Neural progenitor cell (in vitro differentiated cells): ENCODE data around the gene CAST. TPM values are rescaled to one million over a fixed set of nuclear protein-coding genes. Genes with fewer than 3 reads are reported as not detected.

ENCODE experiments used
- DNase-seq: peaks from one replicate; pipeline ENCODE4 v3.0.0-alpha.2; 2016; ENCODE audit warnings: low spot score
- H2AFZ ChIP-seq: fragments of 200-600 bp; sonication (generic); replicated peaks from 2 replicates; pipeline ENCODE4 v1.6.1; 2016; ENCODE audit warnings: antibody characterized with exemption
- H3F3A ChIP-seq: fragments of 200-600 bp; sonication (generic); 2 replicates; pipeline ENCODE4 v1.6.1; 2016; ENCODE audit warnings: antibody characterized with exemption, low read depth
- H3K27ac ChIP-seq: fragments of 200-600 bp; sonication (generic); 2 replicates; pipeline ENCODE4 v1.5.1; 2016; ENCODE audit warnings: mild to moderate bottlenecking
- H3K27me3 ChIP-seq: fragments of 200-600 bp; sonication (generic); 2 replicates; pipeline ENCODE4 v1.6.1; 2016; ENCODE audit warnings: mild to moderate bottlenecking, moderate library complexity
- H3K36me3 ChIP-seq: fragments of 200-600 bp; sonication (generic); 2 replicates; pipeline ENCODE4 v1.5.1; 2016
- H3K4me1 ChIP-seq: fragments of 200-600 bp; sonication (generic); 2 replicates; pipeline ENCODE4 v1.6.1; 2016; ENCODE audit warnings: mixed run types
- H3K4me2 ChIP-seq: fragments of 200-600 bp; sonication (generic); 2 replicates; pipeline ENCODE4 v1.6.1; 2016
- H3K4me3 ChIP-seq: fragments of 200-600 bp; sonication (generic); 2 replicates; pipeline ENCODE4 v1.5.1; 2016
- H3K79me2 ChIP-seq: fragments of 200-600 bp; sonication (generic); 2 replicates; pipeline ENCODE4 v1.6.1; 2016; ENCODE audit warnings: low read depth
- H3K9ac ChIP-seq: fragments of 200-600 bp; sonication (generic); 2 replicates; pipeline ENCODE4 v1.6.1; 2016
- H3K9me3 ChIP-seq: fragments of 200-600 bp; sonication (generic); 2 replicates; pipeline ENCODE4 v1.5.1; 2016; ENCODE audit warnings: low read depth
- H4K20me1 ChIP-seq: fragments of 200-600 bp; sonication (generic); 2 replicates; pipeline ENCODE4 v1.6.1; 2016; ENCODE audit warnings: low read depth
- H3K27ac Mint-ChIP-seq: 3 replicates; pipeline ENCODE4 v1.8.0; 2021; ENCODE audit warnings: mixed read lengths
- H3K27me3 Mint-ChIP-seq: 2 replicates; pipeline ENCODE4 v1.8.0; 2022; ENCODE audit warnings: low read depth, mild to moderate bottlenecking, inconsistent platforms, moderate library complexity, mixed read lengths; ENCODE audit not compliant: insufficient read depth
- H3K36me3 Mint-ChIP-seq: 3 replicates; pipeline ENCODE4 v1.8.0; 2021; ENCODE audit warnings: mixed read lengths
- H3K4me1 Mint-ChIP-seq: 3 replicates; pipeline ENCODE4 v1.8.0; 2021; ENCODE audit warnings: mixed read lengths
- H3K4me3 Mint-ChIP-seq: 3 replicates; pipeline ENCODE4 v1.8.0; 2021; ENCODE audit warnings: mild to moderate bottlenecking, moderate library complexity, mixed read lengths
- H3K9me3 Mint-ChIP-seq: 3 replicates; pipeline ENCODE4 v1.8.0; 2020; ENCODE audit warnings: mixed read lengths
- CTCF ChIP-seq: fragments of 200-600 bp; sonication (generic); IDR thresholded peaks from 2 replicates; pipeline ENCODE4 v1.5.1; 2017; ENCODE audit warnings: antibody characterized with exemption, mild to moderate bottlenecking
- EZH2 ChIP-seq: fragments of 200-600 bp; sonication (generic); IDR thresholded peaks from 2 replicates; pipeline ENCODE4 v1.6.1; 2017; ENCODE audit warnings: antibody characterized with exemption, mild to moderate bottlenecking, moderate library complexity
- EZH2phosphoT487 ChIP-seq: fragments of 200-600 bp; sonication (generic); IDR thresholded peaks from 2 replicates; pipeline ENCODE4 v1.6.1; 2017; ENCODE audit warnings: antibody characterized with exemption
- total RNA-seq: library from RNA; depleted of rRNA; stranded (reverse); fragments of >200 nt; gene quantifications from 2 replicates; pipeline ENCODE4 v1.2.3, GENCODE V29; 2015; ENCODE audit warnings: low replicate concordance

Gene CAST
- total RNA-seq, 1 donor from 2014 or later: 64.6 TPM

GRCh38 chr5:96652769-96653454 lies 9.3 kb upstream of the CAST start:
- H3K4me2 ChIP-seq: no peak overlapping the region
- H3K9me3 ChIP-seq: no peaks in the 10 kb centered on the region
- H3K4me3 Mint-ChIP-seq: no peak overlapping the region
- H3K4me3 ChIP-seq: no peak overlapping the region
- no peak overlapping the region for H2AFZ ChIP-seq
- no peaks in the 10 kb centered on the region for H4K20me1 ChIP-seq
- no peak overlapping the region for H3K27ac ChIP-seq
- no peak overlapping the region for H3K27ac Mint-ChIP-seq
- H3K36me3 ChIP-seq: no peaks in the 10 kb centered on the region
- H3K9me3 Mint-ChIP-seq: no peaks in the 10 kb centered on the region
- no peak for TF ChIP-seq EZH2phosphoT487
- peaks cover 2% of the 10 kb centered on the region for H3K27me3 Mint-ChIP-seq
- no peaks in the 10 kb centered on the region for H3K27me3 ChIP-seq
- H3F3A ChIP-seq: no peaks in the 10 kb centered on the region
- no peak overlapping the region for H3K9ac ChIP-seq
- no peaks in the 10 kb centered on the region for H3K79me2 ChIP-seq
- H3K4me1 Mint-ChIP-seq: no peaks in the 10 kb centered on the region
- no peak for DNase-seq
- no peaks in the 10 kb centered on the region for H3K36me3 Mint-ChIP-seq
- H3K4me1 ChIP-seq: no peaks in the 10 kb centered on the region

- H3K4me1 Mint-ChIP-seq: no peaks in the 10 kb centered on the region
- no peaks in the 10 kb centered on the region for H3K9me3 Mint-ChIP-seq
- H4K20me1 ChIP-seq: no peaks in the 10 kb centered on the region
- H3K27ac ChIP-seq: no peak overlapping the region
- H3K4me1 ChIP-seq: no peaks in the 10 kb centered on the region
- no peak overlapping the region for H3K4me3 ChIP-seq
- no peak overlapping the region for H3K27ac Mint-ChIP-seq
- H3K9me3 ChIP-seq: no peaks in the 10 kb centered on the region
- H3K27me3 ChIP-seq: peaks cover 2% of the 10 kb centered on the region
- TF ChIP-seq EZH2phosphoT487 (no peak), EZH2 (no peak), CTCF (no peak)
- H3K4me3 Mint-ChIP-seq: no peak overlapping the region
- no peaks in the 10 kb centered on the region for H3K36me3 Mint-ChIP-seq
- H3K36me3 ChIP-seq: no peaks in the 10 kb centered on the region
- no peak overlapping the region for H3K9ac ChIP-seq
- no peaks in the 10 kb centered on the region for H3F3A ChIP-seq
- H2AFZ ChIP-seq: no peak overlapping the region
- no peak for DNase-seq
- no peaks in the 10 kb centered on the region for H3K79me2 ChIP-seq
- H3K27me3 Mint-ChIP-seq: peaks cover 2% of the 10 kb centered on the region
- no peak overlapping the region for H3K4me2 ChIP-seq
These were observed 8.0 kb upstream of the CAST start for GRCh38 chr5:96654209-96654608.

GRCh38 chr5:96655085-96655484 lies 7.1 kb upstream of the CAST start:
- Histone ChIP-seq H3K9me3 (no peaks in the 10 kb centered on the region), H4K20me1 (no peaks in the 10 kb centered on the region), H3K36me3 (no peaks in the 10 kb centered on the region), H3K79me2 (no peaks in the 10 kb centered on the region), H3K4me2 (no peak overlapping the region), H3K9ac (no peak overlapping the region), H3K4me3 (no peak overlapping the region), H2AFZ (no peak overlapping the region), H3K4me1 (no peaks in the 10 kb centered on the region), H3K27me3 (peaks cover 11% of the 10 kb centered on the region), H3F3A (no peaks in the 10 kb centered on the region), H3K27ac (no peak overlapping the region)
- DNase-seq: no peak
- Mint-ChIP-seq H3K4me1 (no peaks in the 10 kb centered on the region), H3K27me3 (peaks cover 3% of the 10 kb centered on the region), H3K27ac (no peak overlapping the region), H3K9me3 (no peaks in the 10 kb centered on the region), H3K4me3 (no peak overlapping the region), H3K36me3 (no peaks in the 10 kb centered on the region)
- no peak for TF ChIP-seq EZH2phosphoT487
- TF ChIP-seq CTCF: no peak
- TF ChIP-seq EZH2: no peak

- Mint-ChIP-seq H3K27ac (no peak overlapping the region), H3K4me3 (no peak overlapping the region), H3K9me3 (no peaks in the 10 kb centered on the region), H3K36me3 (no peaks in the 10 kb centered on the region), H3K27me3 (peaks cover 4% of the 10 kb centered on the region), H3K4me1 (no peaks in the 10 kb centered on the region)
- H3K27me3 ChIP-seq: peaks cover 15% of the 10 kb centered on the region
- H3K4me1 ChIP-seq: peaks cover 3% of the 10 kb centered on the region
- H3K27ac ChIP-seq: no peak overlapping the region
- no peak overlapping the region for H3K4me3 ChIP-seq
- H3F3A ChIP-seq: no peaks in the 10 kb centered on the region
- no peaks in the 10 kb centered on the region for H4K20me1 ChIP-seq
- no peak overlapping the region for H3K4me2 ChIP-seq
- DNase-seq: no peak
- H3K9ac ChIP-seq: no peak overlapping the region
- no peaks in the 10 kb centered on the region for H3K36me3 ChIP-seq
- no peaks in the 10 kb centered on the region for H3K9me3 ChIP-seq
- TF ChIP-seq EZH2phosphoT487: no peak
- TF ChIP-seq EZH2: no peak
- TF ChIP-seq CTCF: no peak
- no peaks in the 10 kb centered on the region for H3K79me2 ChIP-seq
- no peak overlapping the region for H2AFZ ChIP-seq
These were observed 6.7 kb upstream of the CAST start for GRCh38 chr5:96655506-96655905.
